Common myeloid progenitor, CD34-positive (primary cell): ENCODE measurements around the gene SNX24.
"Not testable (repeated sequence)": the region's sequence is repeated elsewhere in the genome, so short reads cannot be mapped to it uniquely, and the experiment has no call there.

Experiments
- CTCF ChIA-PET: fragments of 350-600 bp; sonication (Branson Sonifier 250); formaldehyde crosslinking; loops from one replicate; lab custom pipeline; 2021; ENCODE audit warnings: antibody characterized with exemption; lab: Charles Lee
- POLR2A ChIA-PET: fragments of 350-600 bp; sonication (Branson Sonifier 250); formaldehyde crosslinking; loops from one replicate; lab custom pipeline; 2021; ENCODE audit warnings: antibody characterized with exemption; lab: Charles Lee
- DNase-seq, 3 donors: peaks; one replicate each; pipeline versions ENCODE4 v3.0.0 to v3.0.0-alpha.2; 2013
- H3K27ac ChIP-seq, 2 experiments: 1 replicate in 1 of 2; 2 replicates in 1 of 2; pipeline ENCODE4 v1.7.0; 2013; ENCODE audit warnings: inconsistent platforms in 2 of 2, low read length in 2 of 2, mild to moderate bottlenecking in 2 of 2, low read depth in 1 of 2, moderate library complexity in 1 of 2; ENCODE audit not compliant: severe bottlenecking in 2 of 2, insufficient read depth in 1 of 2, poor library complexity in 1 of 2
- H3K27me3 ChIP-seq, 5 experiments: replicated peaks in 2 of 5; 1 replicate in 3 of 5; 2 replicates in 2 of 5; pipeline versions ENCODE4 v1.6.1 to v1.7.0; 2013; ENCODE audit warnings: low read length in 4 of 5, mild to moderate bottlenecking in 2 of 5, moderate library complexity in 2 of 5, inconsistent platforms in 1 of 5; ENCODE audit not compliant: insufficient read depth in 5 of 5, control insufficient read depth in 4 of 5
- H3K36me3 ChIP-seq, 4 experiments: 1 replicate in 2 of 4; 2 replicates in 2 of 4; pipeline versions ENCODE4 v1.6.1 to v1.7.0; 2013; ENCODE audit warnings: low read length in 3 of 4, control low read depth in 1 of 4, mild to moderate bottlenecking in 1 of 4; ENCODE audit not compliant: control insufficient read depth in 4 of 4, insufficient read depth in 4 of 4
- H3K4me1 ChIP-seq, 4 experiments: 1 replicate in 3 of 4; 2 replicates in 1 of 4; pipeline versions ENCODE4 v1.6.1 to v1.7.1; 2013; ENCODE audit warnings: low read length in 3 of 4, mild to moderate bottlenecking in 3 of 4, control low read depth in 1 of 4, inconsistent platforms in 1 of 4, moderate library complexity in 1 of 4; ENCODE audit not compliant: control insufficient read depth in 4 of 4, insufficient read depth in 4 of 4; ENCODE audit errors: control extremely low read depth in 1 of 4
- H3K4me3 ChIP-seq, 7 experiments: 1 replicate in 4 of 7; 2 replicates in 3 of 7; pipeline versions ENCODE4 v1.5.1 to v1.7.0; 2013; ENCODE audit warnings: mild to moderate bottlenecking in 7 of 7, low read length in 6 of 7, moderate library complexity in 6 of 7, inconsistent platforms in 2 of 7, low read depth in 2 of 7, control low read depth in 1 of 7; ENCODE audit not compliant: insufficient read depth in 4 of 7, control insufficient read depth in 1 of 7; ENCODE audit errors: extremely low read depth in 1 of 7
- H3K9me3 ChIP-seq, 5 experiments: 1 replicate in 4 of 5; 2 replicates in 1 of 5; pipeline versions ENCODE4 v1.6.1 to v1.7.1; 2013; ENCODE audit warnings: low read length in 4 of 5, mild to moderate bottlenecking in 2 of 5, inconsistent platforms in 1 of 5, low read depth in 1 of 5, moderate library complexity in 1 of 5; ENCODE audit not compliant: control insufficient read depth in 4 of 5, insufficient read depth in 2 of 5; ENCODE audit errors: control extremely low read depth in 1 of 5
- WGBS: methylation state at CpG from one replicate; pipeline ENCODE4 v1.1.5; 2013; ENCODE audit not compliant: insufficient coverage; 5-methylcytosine and 5-hydroxymethylcytosine counted together

Gene SNX24

DNA sequence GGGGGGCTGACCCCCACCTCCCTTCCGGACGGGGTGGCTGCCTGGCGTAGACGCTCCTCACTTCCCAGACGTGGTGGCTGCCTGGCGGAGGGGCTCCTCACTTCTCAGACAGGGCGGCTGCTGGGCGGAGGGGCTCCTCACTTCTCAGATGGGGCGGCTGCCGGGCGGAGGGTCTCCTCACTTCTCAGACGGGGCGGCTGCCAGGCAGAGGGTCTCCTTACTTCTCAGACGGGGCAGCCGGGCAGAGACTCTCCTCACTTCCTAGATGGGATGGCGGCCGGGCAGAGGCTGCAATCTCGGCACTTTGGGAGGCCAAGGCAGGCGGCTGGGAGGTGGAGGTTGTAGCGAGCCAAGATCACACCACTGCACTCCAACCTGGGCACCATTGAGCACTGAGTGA is 68.0 kb downstream of the SNX24 start:
- POLR2A ChIA-PET, H3K27me3 ChIP-seq, H3K27ac ChIP-seq, H3K4me1 ChIP-seq, CTCF ChIA-PET, DNase-seq, H3K9me3 ChIP-seq, H3K36me3 ChIP-seq, H3K4me3 ChIP-seq: not testable (repeated sequence)
- 98% methylated on average over 5 of the region's 20 CpGs for WGBS

DNA sequence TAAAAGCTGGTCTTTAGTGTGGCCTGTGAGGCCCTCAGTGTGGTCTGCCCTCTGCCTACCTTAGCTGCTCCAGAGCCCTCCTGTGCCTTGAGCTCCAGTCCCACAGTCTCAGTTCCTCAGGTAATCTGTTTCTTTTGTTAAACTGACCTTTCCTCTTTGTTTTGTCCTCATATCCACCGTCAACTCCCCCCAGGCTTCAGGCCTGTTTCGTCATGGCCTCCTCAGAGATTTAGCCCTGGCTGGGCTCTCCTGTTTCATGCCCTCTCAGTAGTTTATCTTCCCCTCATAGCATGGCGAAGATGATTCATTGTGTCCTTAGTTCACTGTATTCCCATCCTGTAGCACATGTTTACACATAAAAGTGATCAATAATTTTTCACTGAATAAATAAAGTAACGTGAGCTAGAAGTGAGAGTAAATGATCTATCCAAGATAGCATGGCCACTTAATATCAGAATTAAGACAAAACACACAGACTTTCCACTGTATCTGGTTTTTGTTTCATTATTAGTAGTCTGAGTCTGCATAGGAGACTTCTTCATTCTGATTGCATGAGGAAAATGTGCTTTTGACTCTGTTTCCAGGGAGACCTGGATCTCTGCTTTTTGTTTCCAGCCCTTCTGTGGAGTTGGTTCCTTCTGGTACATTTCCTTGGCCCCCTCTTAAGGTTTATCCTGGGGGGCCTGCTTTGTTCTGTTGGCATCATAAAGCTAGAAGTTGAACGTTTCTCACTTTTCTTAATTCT is 70.5 kb downstream of the SNX24 start:
- WGBS = 100% methylated on average over 2 of the region's 5 CpGs
- POLR2A ChIA-PET = interaction anchor here (0.6 kb wide), 1 partner anchor 12 kb away, joined by 4 read pairs; no protein-coding TSS in a partner anchor
- Histone ChIP-seq H3K27ac (no peak overlapping the region), H3K4me3 (no peak overlapping the region), H3K9me3 (no peaks in the 10 kb centered on the region), H3K4me1 (no peaks in the 10 kb centered on the region), H3K27me3 (no peaks in the 10 kb centered on the region), H3K36me3 (no peaks in the 10 kb centered on the region)
- CTCF ChIA-PET = interaction anchor here (1.1 kb wide), 2 partner anchors 19 to 52 kb away, joined by 3 read pairs; no protein-coding TSS in a partner anchor
- DNase-seq = no peak

DNA sequence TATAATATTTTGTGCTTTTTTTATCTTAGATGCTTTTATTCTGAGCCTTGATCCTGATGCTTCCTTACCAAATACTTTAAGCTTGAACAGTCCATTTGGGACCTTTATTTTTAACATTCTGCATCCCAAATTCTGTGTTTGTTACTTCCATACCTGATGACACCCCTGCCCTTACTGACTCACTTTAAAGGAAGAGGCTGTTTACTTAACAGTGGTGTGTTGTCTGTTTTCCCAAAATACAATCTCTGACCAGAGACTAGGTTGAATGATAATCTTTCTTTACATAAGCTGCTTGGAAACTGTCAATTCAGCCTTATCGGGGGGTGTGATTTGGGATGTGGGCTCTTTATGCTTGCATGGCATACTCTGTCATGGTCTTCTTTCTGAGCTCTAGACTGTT is 71.1 kb downstream of the SNX24 start:
- ChIA-PET POLR2A (no interaction called here), CTCF (interaction anchor here (1.1 kb wide), 1 partner anchor 20 kb away, joined by 3 read pairs; no protein-coding TSS in a partner anchor)
- H3K27me3 ChIP-seq = no peaks in the 10 kb centered on the region
- no peaks in the 10 kb centered on the region for H3K9me3 ChIP-seq
- H3K4me1 ChIP-seq = no peaks in the 10 kb centered on the region
- DNase-seq = no peak
- H3K4me3 ChIP-seq = no peak overlapping the region
- WGBS = no CpG with 5 or more reads among the region's 1 CpG
- no peak overlapping the region for H3K27ac ChIP-seq
- H3K36me3 ChIP-seq = no peaks in the 10 kb centered on the region

DNA sequence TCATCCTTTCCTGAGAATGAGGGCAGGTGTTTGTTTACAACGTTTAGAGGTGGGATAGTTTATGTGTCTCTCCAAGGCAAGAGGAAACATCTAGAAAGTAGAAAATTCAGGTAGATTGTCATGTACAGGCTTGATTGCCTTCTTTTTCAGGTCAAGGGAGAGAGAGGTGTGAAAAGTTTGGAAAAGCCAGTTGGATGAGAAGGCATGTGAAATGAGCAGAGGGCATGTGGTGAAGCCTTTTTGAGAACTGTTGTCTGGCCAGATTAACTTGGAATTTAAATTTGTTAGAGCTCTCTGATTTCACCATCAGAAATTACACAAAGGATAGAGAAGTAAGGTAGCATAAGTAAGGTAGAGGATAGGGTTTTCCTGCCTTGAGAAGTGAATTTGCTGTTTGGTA is 74.6 kb downstream of the SNX24 start:
- Histone ChIP-seq H3K4me3 (no peak overlapping the region), H3K4me1 (no peaks in the 10 kb centered on the region), H3K27ac (no peak overlapping the region), H3K9me3 (no peaks in the 10 kb centered on the region), H3K27me3 (no peaks in the 10 kb centered on the region), H3K36me3 (no peaks in the 10 kb centered on the region)
- 100% methylated on average over 1 of the region's 1 CpG for WGBS
- CTCF ChIA-PET = no interaction called here
- POLR2A ChIA-PET = no interaction called here
- no peak for DNase-seq

DNA sequence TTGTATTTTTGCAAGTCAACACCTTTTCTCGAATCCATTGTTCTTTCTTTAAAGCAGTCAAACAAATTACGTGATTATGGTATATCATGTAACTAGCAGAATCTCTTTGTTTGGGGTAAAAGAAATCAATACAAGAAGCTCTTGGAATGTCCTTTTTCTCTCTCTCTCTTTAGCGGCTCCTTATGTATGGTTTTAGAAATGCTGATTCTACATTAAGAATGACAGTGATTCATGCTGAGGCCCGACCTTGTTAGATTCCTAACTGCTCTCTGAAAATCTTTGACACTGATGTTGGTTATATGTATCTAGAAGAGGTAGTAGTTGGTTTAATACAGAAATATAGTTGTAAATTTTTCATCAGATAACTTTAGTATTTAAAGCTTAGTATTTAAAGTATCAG is 76.4 kb downstream of the SNX24 start:
- POLR2A ChIA-PET = no interaction called here
- Histone ChIP-seq H3K4me3 (no peak overlapping the region), H3K4me1 (no peaks in the 10 kb centered on the region), H3K36me3 (no peaks in the 10 kb centered on the region), H3K9me3 (no peaks in the 10 kb centered on the region), H3K27me3 (no peaks in the 10 kb centered on the region), H3K27ac (no peak overlapping the region)
- DNase-seq = no peak
- WGBS = no CpG with 5 or more reads among the region's 4 CpGs
- CTCF ChIA-PET = no interaction called here

DNA sequence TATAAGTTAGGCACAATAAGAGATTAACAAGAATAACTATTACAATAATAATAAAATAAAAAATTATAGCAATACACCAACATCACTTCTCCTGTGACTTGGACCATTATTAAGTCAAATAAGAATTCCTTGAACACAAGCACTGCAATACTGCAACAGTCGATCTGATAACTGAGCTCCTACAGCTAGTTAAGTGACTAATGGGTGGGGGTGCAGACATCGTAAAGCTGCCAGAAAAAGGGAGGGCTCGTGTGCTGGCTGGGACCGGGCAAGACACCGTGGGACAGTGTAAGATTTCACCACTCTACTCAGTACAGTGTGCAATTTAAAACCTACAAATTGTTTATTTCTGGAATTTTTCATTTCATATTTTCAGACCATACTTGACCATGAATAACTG is 78.8 kb downstream of the SNX24 start:
- H3K4me1 ChIP-seq = no peaks in the 10 kb centered on the region
- no peaks in the 10 kb centered on the region for H3K9me3 ChIP-seq
- no peaks in the 10 kb centered on the region for H3K36me3 ChIP-seq
- no peak overlapping the region for H3K4me3 ChIP-seq
- WGBS = no CpG with 5 or more reads among the region's 5 CpGs
- CTCF ChIA-PET = no interaction called here
- POLR2A ChIA-PET = no interaction called here
- DNase-seq = no peak
- H3K27ac ChIP-seq = no peak overlapping the region
- H3K27me3 ChIP-seq = no peaks in the 10 kb centered on the region

DNA sequence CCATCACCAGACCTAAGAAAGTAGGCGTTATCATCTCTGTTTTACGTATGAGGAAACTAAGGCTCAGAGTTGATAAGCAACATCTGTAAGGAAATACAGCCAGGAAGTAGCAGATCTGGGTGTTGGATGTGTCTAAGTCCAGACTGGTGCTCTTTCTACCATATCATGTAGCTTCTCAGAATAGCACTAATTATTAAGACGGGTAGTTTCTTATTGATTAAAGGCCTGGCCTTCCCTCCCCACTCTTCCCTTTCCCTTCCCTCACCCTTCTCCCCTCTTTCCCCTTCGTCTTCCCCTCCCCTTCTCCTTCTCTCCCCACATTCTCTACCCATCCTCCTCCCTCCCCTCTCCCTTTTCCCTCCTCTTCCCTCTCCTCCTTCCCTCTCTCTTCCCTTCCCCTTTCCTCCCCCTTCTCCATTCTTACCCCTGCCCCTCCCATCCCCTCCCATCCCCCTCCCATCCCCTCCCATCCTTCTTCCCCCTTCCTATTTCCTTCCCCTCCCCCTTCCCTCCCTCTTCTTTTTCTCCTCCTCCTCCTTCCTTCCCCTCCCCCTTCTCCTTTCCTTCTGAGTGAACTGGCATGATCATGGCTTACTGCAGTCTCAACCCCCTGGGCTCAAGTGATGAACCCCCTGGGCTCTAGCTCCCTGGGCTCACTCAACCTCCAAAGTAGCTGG is 79.4 kb downstream of the SNX24 start:
- H3K36me3 ChIP-seq = no peaks in the 10 kb centered on the region
- 96% methylated on average over 4 of the region's 4 CpGs for WGBS
- no peaks in the 10 kb centered on the region for H3K27me3 ChIP-seq
- ChIA-PET POLR2A (no interaction called here), CTCF (interaction anchor here (1.1 kb wide), 1 partner anchor 28 kb away, joined by 3 read pairs; no protein-coding TSS in a partner anchor)
- H3K27ac ChIP-seq = no peak overlapping the region
- H3K4me3 ChIP-seq = no peak overlapping the region
- H3K4me1 ChIP-seq = no peaks in the 10 kb centered on the region
- no peaks in the 10 kb centered on the region for H3K9me3 ChIP-seq
- no peak for DNase-seq
